Activated T-helper 1 cell treated with Interleukin-2 at 50 U/mL for 16 hours (primary cell): ENCODE measurements around the gene SPG11.

Source experiments
- DNase-seq: peaks from one replicate; pipeline ENCODE4 v3.0.0-alpha.2; 2020; ENCODE audit warnings: low read depth

The SPG11 gene

DNA sequence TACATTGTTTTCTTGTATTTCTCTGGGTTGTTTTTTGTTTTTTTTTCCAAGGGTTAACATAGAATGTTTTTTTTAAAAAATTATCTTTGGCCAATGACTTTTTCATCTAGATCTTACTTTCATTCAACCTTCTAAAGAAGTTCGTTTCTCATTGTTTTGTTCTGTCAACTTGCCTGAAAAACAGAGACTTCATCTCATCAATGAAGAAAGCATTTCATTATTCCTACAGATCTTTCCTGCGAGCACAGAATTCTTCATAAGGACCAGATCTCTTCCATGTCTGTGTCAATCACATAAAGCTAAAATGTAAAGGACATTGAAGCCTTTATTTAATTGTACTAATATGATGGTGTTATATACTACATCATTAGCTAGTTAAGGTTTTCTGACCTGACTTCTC lies 136.2 kb downstream of the SPG11 start:
- DNase-seq: no peak

DNA sequence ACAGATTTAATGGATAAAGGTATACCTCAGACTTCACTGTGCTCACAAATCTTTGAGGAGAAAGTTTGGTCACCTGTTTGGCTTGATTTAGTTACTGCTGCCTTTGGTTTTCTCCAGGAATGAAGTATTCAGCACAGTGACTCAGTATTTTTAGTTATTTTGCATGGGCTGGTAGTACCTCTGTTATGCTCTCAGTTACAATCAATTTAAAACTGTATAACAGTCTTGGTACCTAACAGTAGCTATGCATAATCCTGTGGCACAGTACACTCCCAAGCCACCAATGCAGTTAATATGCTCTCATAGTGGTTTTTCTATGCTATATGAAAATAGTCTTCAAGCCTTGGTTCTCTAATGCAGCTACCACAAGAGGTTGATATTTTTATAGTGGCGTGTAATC lies 138.4 kb downstream of the SPG11 start:
- DNase-seq: no peak

DNA sequence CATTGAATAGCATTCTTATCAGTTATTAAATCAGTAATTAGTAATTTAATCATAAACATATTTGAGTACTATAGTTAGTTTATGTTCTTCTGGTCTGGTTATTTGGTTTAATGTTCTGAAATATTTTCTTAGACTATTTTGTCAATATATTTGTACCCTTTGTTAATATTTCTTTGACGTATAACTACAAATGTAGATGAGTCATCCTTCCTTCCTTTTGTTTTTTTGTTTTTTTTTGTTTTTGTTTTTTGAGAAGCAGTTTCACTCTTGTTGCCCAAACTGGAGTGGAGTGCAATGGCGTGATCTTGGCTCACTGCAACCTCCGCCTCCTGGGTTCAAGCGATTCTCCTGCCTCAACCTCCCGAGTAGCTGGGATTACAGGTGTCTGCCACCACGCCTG lies 143.9 kb downstream of the SPG11 start:
- no peak for DNase-seq

DNA sequence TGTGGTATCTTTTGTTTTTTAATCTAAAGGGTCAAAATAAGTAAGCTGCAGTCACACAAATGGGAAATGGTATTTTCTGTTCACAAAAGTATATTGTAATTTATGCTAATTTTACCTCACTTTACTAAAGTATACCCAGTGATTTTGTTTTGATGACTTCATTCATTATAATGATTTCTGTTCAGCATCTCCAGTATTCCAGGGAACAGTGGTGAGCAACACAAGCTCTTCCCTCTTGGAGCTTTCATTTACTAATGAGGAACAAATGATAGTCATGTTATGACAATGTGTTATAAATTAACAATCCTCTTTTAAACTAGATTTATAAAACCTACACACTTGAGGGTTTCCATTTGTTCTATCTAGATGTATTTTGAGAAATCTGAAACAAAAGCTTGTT lies 147.0 kb downstream of the SPG11 start:
- DNase-seq: no peak
